A549 (cell line): Measurements from ENCODE around the gene IER2. TPM values are rescaled to one million over a fixed set of nuclear protein-coding genes. Genes with fewer than 3 reads are reported as not detected.

ENCODE experiments used
- ATAC-seq, 2 experiments: fragments of 200-7000 bp in 1 of 2; fragments of >200 bp in 1 of 2; cut with Nextera tagmentation in 1 of 2; cut with Tn5 transposase in 1 of 2; 3 replicates each; pipeline versions ENCODE4 v1.8.0 to v1.9.1; 2018 to 2020; ENCODE audit warnings: mild to moderate bottlenecking in 1 of 2, moderate library complexity in 1 of 2
- CTCF ChIA-PET: fragments of 300-600 bp; sonication (Branson Sonifier 250); formaldehyde crosslinking; extraction: SDS; loops from one replicate; lab custom pipeline; 2021; ENCODE audit warnings: antibody characterized with exemption, inconsistent platforms; lab: Yijun Ruan, JAX
- POLR2A ChIA-PET: fragments of 350-600 bp; formaldehyde crosslinking; extraction: SDS; loops from one replicate; lab custom pipeline; 2021; ENCODE audit warnings: antibody characterized with exemption, inconsistent platforms; lab: Yijun Ruan, JAX
- DNase-seq, 2 experiments: peaks; one replicate each; pipeline versions ENCODE4 v3.0.0 to v3.0.0-alpha.2; 2011 to 2016; ENCODE audit warnings: low read depth in 1 of 2, low spot score in 1 of 2
- FAIRE-seq: peaks from 2 replicates; lab custom pipeline; 2011; peaks lifted over from hg19 to GRCh38; lab: Jason Lieb, UNC
- H3K27ac ChIP-seq, 2 experiments: fragments of >200 bp; sonication (Bioruptor Twin); formaldehyde crosslinking; 3 replicates each; pipeline ENCODE4 v1.5.1; 2016 to 2017
- H3K4me1 ChIP-seq: fragments of >200 bp; sonication (Bioruptor Twin); formaldehyde crosslinking; 3 replicates; pipeline ENCODE4 v1.6.1; 2016
- H3K4me2 ChIP-seq: fragments of >200 bp; sonication (Bioruptor Twin); formaldehyde crosslinking; 3 replicates; pipeline ENCODE4 v1.6.1; 2016
- H3K4me3 ChIP-seq: fragments of >200 bp; sonication (Bioruptor Twin); formaldehyde crosslinking; 3 replicates; pipeline ENCODE4 v1.5.1; 2016
- H3K9me3 ChIP-seq: fragments of >200 bp; sonication (Bioruptor Twin); formaldehyde crosslinking; 3 replicates; pipeline ENCODE4 v1.6.1; 2016
- CBX8 ChIP-seq: fragments of 200-600 bp; sonication (generic); IDR thresholded peaks from 2 replicates; pipeline ENCODE4 v1.6.1; 2016
- EHMT2 ChIP-seq: fragments of 200-600 bp; sonication (generic); IDR thresholded peaks from 2 replicates; pipeline ENCODE4 v1.6.1; 2016; ENCODE audit warnings: antibody characterized with exemption, low read depth, mild to moderate bottlenecking, moderate library complexity
- EP300 ChIP-seq, 2 experiments: fragments of >200 bp; sonication (Bioruptor Twin); formaldehyde crosslinking; IDR thresholded peaks; 2 replicates in 1 of 2; 3 replicates in 1 of 2; pipeline ENCODE4 v1.6.1; 2016 to 2017
- ESRRA ChIP-seq: fragments of 150-350 bp; IDR thresholded peaks from 2 replicates; pipeline ENCODE4 v1.6.1; 2014; ENCODE audit warnings: mild to moderate bottlenecking, low read length, borderline replicate concordance
- FOSB ChIP-seq: fragments of 250-450 bp; sonication (Bioruptor Pico); IDR thresholded peaks from 2 replicates; pipeline ENCODE4 v1.5.0; 2020; ENCODE audit warnings: mild to moderate bottlenecking, moderate library complexity
- FOSL2 ChIP-seq, 2 experiments: fragments of 450-650 bp in 1 of 2; fragments of >200 bp in 1 of 2; sonication (Bioruptor Twin) in 1 of 2; formaldehyde crosslinking; IDR thresholded peaks; 2 replicates each; pipeline versions ENCODE4 v1.5.0 to v1.6.1; 2016 to 2020; ENCODE audit warnings: mild to moderate bottlenecking in 1 of 2, moderate library complexity in 1 of 2
- HDAC2 ChIP-seq: fragments of 200-600 bp; sonication (generic); IDR thresholded peaks from 2 replicates; pipeline ENCODE4 v1.6.1; 2016
- HOXB13 ChIP-seq: fragments of 250-450 bp; sonication (Bioruptor Pico); IDR thresholded peaks from 2 replicates; pipeline ENCODE4 v1.5.0; 2020; ENCODE audit warnings: low read depth, mild to moderate bottlenecking, moderate library complexity
- JUN ChIP-seq, 2 experiments: fragments of >200 bp; sonication (Bioruptor Twin); formaldehyde crosslinking; IDR thresholded peaks; 2 replicates in 1 of 2; 3 replicates in 1 of 2; pipeline ENCODE4 v1.6.1; 2016 to 2017
- JUNB ChIP-seq: fragments of >200 bp; sonication (Bioruptor Twin); formaldehyde crosslinking; IDR thresholded peaks from 2 replicates; pipeline ENCODE4 v1.6.1; 2016
- KDM1A ChIP-seq: fragments of 200-600 bp; sonication (generic); IDR thresholded peaks from 2 replicates; pipeline ENCODE4 v1.6.1; 2016; ENCODE audit warnings: low read depth, mild to moderate bottlenecking
- MAZ ChIP-seq: fragments of 150-350 bp; IDR thresholded peaks from 2 replicates; pipeline ENCODE4 v1.6.1; 2014; ENCODE audit warnings: antibody characterized with exemption, low read depth, low read length, borderline replicate concordance
- NFE2L2 ChIP-seq: fragments of 150-350 bp; conservative IDR thresholded peaks from 2 replicates; pipeline ENCODE4 v1.6.1; 2014; ENCODE audit warnings: low read length
- NPAS2 ChIP-seq: fragments of 250-450 bp; sonication (Bioruptor Pico); IDR thresholded peaks from 2 replicates; pipeline ENCODE4 v1.8.0; 2022; ENCODE audit warnings: mild to moderate bottlenecking, moderate library complexity, borderline replicate concordance
- NR3C1 ChIP-seq: fragments of >200 bp; sonication (Bioruptor Twin); formaldehyde crosslinking; IDR thresholded peaks from 3 replicates; pipeline ENCODE4 v1.6.1; 2017
- PHF8 ChIP-seq: fragments of 200-600 bp; sonication (generic); IDR thresholded peaks from 2 replicates; pipeline ENCODE4 v1.6.1; 2016; ENCODE audit warnings: low read depth, mild to moderate bottlenecking, antibody characterized with exemption, moderate library complexity, borderline replicate concordance
- RAD21 ChIP-seq, 2 experiments: fragments of >200 bp in 1 of 2; sonication (Bioruptor Twin) in 1 of 2; formaldehyde crosslinking in 1 of 2; IDR thresholded peaks in 1 of 2; conservative IDR thresholded peaks in 1 of 2; 2 replicates in 1 of 2; 3 replicates in 1 of 2; pipeline ENCODE4 v1.6.1; 2012 to 2018; ENCODE audit warnings: inconsistent platforms in 1 of 2
- SREBF2 ChIP-seq: fragments of 450-650 bp; IDR thresholded peaks from 2 replicates; pipeline ENCODE4 v1.6.1; 2014; ENCODE audit warnings: mild to moderate bottlenecking, moderate library complexity
- TFCP2L1 ChIP-seq: fragments of 250-450 bp; sonication (Bioruptor Pico); IDR thresholded peaks from 2 replicates; pipeline ENCODE4 v1.5.0; 2021; ENCODE audit warnings: mild to moderate bottlenecking
- TP53 ChIP-seq: fragments of 250-450 bp; sonication (Bioruptor Pico); IDR thresholded peaks from 2 replicates; pipeline ENCODE4 v1.5.0; 2021; ENCODE audit warnings: mild to moderate bottlenecking, moderate library complexity
- ZC3H11A ChIP-seq: fragments of 450-650 bp; IDR thresholded peaks from 2 replicates; pipeline ENCODE4 v1.6.1; 2014; ENCODE audit warnings: antibody characterized with exemption, mild to moderate bottlenecking
- ZFP36 ChIP-seq: fragments of 450-650 bp; IDR thresholded peaks from 2 replicates; pipeline ENCODE4 v1.6.1; 2014; ENCODE audit warnings: borderline replicate concordance; ENCODE audit not compliant: partially characterized antibody
- WGBS: methylation state at CpG from one replicate; pipeline ENCODE4 v1.1.6; 2017; ENCODE audit errors: missing lambda C conversion rate; 5-methylcytosine and 5-hydroxymethylcytosine counted together
- polyA plus RNA-seq, 4 experiments: library from polyadenylated mRNA; depleted of rRNA in 3 of 4; stranded (reverse); fragments of >200 nt; fragmentation: RNase III in 1 of 4; extraction: RNeasy Plus Mini Kit Qiagen cat#74134 plus additional on column Dnase treatment in 1 of 4; gene quantifications; 2 replicates in 3 of 4; 3 replicates in 1 of 4; pipeline ENCODE4 v1.2.3, GENCODE V29; 2011 to 2017
- TF ChIP-seq, protein P1 (sequence below): fragments of 200-600 bp; sonication (generic); IDR thresholded peaks from 2 replicates; pipeline ENCODE4 v1.6.1; 2016; ENCODE audit warnings: antibody characterized with exemption, mild to moderate bottlenecking, moderate library complexity
- TF ChIP-seq, protein P2 (sequence below): fragments of >200 bp; sonication (Bioruptor Twin); formaldehyde crosslinking; IDR thresholded peaks from 3 replicates; pipeline ENCODE4 v1.5.1; 2016
- TF ChIP-seq, protein P3 (sequence below): fragments of 450-650 bp; IDR thresholded peaks from 2 replicates; pipeline ENCODE4 v1.6.1; 2014; ENCODE audit warnings: antibody characterized with exemption
- TF ChIP-seq, protein P4 (sequence below): fragments of 250-450 bp; sonication (Bioruptor Pico); IDR thresholded peaks from 2 replicates; pipeline ENCODE4 v1.5.0; 2021; ENCODE audit warnings: mild to moderate bottlenecking, moderate library complexity, borderline replicate concordance

Gene IER2
- polyA plus RNA-seq, 2 of the 4 experiments (the other 2 are of a cell fraction): 39.9 to 75.7 TPM

DNA sequence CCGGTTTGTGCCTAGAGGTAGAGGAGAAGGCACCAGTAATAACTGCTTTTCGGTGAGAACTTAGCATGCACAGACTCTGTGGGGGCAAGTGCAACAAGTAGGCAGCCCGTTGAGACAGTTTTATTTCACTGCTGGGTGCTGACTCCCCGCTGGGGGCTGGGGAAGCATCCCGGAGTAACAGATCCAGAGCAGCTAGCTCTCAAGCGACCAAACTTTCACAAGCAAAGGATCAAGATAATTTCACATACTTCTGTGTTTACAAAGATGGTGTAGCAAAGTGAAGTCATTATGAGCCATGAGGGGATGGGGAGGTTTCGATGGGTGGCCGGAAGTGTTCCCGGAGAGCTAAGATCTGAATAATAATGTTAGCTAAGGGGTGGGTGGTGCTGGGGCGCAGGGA is 29.4 kb upstream of the IER2 start:
- no peak overlapping the region for H3K4me3 ChIP-seq
- ATAC-seq: no peak
- WGBS: 89% methylated on average over 8 of the region's 10 CpGs
- H3K4me1 ChIP-seq: peaks cover 16% of the 10 kb centered on the region
- no peak for DNase-seq
- POLR2A ChIA-PET: no interaction called here
- H3K4me2 ChIP-seq: no peak overlapping the region
- H3K9me3 ChIP-seq: no peaks in the 10 kb centered on the region
- CTCF ChIA-PET: interaction anchor here (1.2 to 2.5 kb wide), 4 partner anchors 27 to 155 kb away, joined by 3 to 10 read pairs (median 4); partner anchors contain the start of genes IER2 and STX10
- no peak overlapping the region for H3K27ac ChIP-seq
- FAIRE-seq: no peak
- no peak for TF ChIP-seq RAD21 (conservative IDR thresholded peaks at IDR 0.05 in 1 of 2, IDR thresholded peaks at IDR 0.05 in 1 of 2)
- no peak for TF ChIP-seq EHMT2
- TF ChIP-seq EP300 (IDR thresholded peaks at IDR 0.05): no peak
- no peak for TF ChIP-seq SREBF2
- no peak for TF ChIP-seq NR3C1
- TF ChIP-seq FOSL2 (IDR thresholded peaks at IDR 0.05): no peak
- TF ChIP-seq FOSL2 (CRISPR knock-in tag; IDR thresholded peaks at IDR 0.05): no peak
- TF ChIP-seq TFCP2L1 (CRISPR knock-in tag): no peak
- TF ChIP-seq, protein P1, sequence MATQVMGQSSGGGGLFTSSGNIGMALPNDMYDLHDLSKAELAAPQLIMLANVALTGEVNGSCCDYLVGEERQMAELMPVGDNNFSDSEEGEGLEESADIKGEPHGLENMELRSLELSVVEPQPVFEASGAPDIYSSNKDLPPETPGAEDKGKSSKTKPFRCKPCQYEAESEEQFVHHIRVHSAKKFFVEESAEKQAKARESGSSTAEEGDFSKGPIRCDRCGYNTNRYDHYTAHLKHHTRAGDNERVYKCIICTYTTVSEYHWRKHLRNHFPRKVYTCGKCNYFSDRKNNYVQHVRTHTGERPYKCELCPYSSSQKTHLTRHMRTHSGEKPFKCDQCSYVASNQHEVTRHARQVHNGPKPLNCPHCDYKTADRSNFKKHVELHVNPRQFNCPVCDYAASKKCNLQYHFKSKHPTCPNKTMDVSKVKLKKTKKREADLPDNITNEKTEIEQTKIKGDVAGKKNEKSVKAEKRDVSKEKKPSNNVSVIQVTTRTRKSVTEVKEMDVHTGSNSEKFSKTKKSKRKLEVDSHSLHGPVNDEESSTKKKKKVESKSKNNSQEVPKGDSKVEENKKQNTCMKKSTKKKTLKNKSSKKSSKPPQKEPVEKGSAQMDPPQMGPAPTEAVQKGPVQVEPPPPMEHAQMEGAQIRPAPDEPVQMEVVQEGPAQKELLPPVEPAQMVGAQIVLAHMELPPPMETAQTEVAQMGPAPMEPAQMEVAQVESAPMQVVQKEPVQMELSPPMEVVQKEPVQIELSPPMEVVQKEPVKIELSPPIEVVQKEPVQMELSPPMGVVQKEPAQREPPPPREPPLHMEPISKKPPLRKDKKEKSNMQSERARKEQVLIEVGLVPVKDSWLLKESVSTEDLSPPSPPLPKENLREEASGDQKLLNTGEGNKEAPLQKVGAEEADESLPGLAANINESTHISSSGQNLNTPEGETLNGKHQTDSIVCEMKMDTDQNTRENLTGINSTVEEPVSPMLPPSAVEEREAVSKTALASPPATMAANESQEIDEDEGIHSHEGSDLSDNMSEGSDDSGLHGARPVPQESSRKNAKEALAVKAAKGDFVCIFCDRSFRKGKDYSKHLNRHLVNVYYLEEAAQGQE: no peak
- TF ChIP-seq KDM1A: no peak
- no peak for TF ChIP-seq ZC3H11A
- TF ChIP-seq, protein P2, sequence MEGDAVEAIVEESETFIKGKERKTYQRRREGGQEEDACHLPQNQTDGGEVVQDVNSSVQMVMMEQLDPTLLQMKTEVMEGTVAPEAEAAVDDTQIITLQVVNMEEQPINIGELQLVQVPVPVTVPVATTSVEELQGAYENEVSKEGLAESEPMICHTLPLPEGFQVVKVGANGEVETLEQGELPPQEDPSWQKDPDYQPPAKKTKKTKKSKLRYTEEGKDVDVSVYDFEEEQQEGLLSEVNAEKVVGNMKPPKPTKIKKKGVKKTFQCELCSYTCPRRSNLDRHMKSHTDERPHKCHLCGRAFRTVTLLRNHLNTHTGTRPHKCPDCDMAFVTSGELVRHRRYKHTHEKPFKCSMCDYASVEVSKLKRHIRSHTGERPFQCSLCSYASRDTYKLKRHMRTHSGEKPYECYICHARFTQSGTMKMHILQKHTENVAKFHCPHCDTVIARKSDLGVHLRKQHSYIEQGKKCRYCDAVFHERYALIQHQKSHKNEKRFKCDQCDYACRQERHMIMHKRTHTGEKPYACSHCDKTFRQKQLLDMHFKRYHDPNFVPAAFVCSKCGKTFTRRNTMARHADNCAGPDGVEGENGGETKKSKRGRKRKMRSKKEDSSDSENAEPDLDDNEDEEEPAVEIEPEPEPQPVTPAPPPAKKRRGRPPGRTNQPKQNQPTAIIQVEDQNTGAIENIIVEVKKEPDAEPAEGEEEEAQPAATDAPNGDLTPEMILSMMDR: no peak
- TF ChIP-seq, protein P3, sequence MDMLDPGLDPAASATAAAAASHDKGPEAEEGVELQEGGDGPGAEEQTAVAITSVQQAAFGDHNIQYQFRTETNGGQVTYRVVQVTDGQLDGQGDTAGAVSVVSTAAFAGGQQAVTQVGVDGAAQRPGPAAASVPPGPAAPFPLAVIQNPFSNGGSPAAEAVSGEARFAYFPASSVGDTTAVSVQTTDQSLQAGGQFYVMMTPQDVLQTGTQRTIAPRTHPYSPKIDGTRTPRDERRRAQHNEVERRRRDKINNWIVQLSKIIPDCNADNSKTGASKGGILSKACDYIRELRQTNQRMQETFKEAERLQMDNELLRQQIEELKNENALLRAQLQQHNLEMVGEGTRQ: no peak
- no peak for TF ChIP-seq JUN (IDR thresholded peaks at IDR 0.05)
- TF ChIP-seq NFE2L2: no peak
- no peak for TF ChIP-seq NPAS2 (CRISPR knock-in tag)
- TF ChIP-seq JUNB: no peak
- TF ChIP-seq, all 56 proteins: peak for 0

DNA sequence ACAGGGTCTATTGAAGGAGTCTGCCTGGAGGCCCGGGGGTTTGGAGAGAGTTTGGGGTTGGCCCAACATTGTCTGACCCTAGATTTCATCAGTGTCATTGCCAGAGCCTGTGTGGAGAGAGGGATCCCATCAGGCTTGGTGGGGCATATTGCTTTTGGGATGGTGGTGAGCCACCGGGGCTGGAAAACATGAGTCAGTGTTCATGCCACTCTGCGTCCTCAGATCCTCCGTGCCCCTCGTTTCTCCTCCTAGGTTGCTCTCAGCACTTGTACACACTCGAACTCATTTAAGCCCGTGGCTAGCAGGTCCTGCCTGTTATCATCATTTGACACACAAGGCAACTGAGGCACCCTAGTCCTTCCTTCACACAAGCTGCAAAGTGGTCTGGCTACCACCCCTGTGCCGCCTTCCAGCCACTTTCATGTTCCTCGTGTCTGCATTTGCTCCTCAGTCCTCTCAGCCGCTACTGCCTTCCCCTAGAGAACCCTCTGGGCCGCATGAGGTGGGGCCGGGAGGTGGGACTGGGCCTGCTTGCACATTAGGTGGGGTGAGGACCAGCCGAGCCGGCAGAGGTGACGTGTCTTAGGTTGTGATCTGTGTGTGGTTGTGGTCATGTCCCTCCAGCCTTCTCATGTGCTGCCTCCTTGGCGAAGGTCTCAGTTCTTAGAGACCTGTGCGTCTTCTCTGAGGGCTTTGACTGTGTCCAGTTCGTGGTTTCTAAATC is 28.5 kb upstream of the IER2 start:
- Histone ChIP-seq H3K27ac (no peak overlapping the region), H3K4me3 (no peak overlapping the region), H3K4me1 (peaks cover 16% of the 10 kb centered on the region), H3K9me3 (no peaks in the 10 kb centered on the region), H3K4me2 (no peak overlapping the region)
- CTCF ChIA-PET: interaction anchor here (1.2 to 1.4 kb wide), 2 partner anchors 144 to 156 kb away, joined by 3 to 4 read pairs; no protein-coding TSS in a partner anchor
- no peak for TF ChIP-seq MAZ
- TF ChIP-seq, protein P4, sequence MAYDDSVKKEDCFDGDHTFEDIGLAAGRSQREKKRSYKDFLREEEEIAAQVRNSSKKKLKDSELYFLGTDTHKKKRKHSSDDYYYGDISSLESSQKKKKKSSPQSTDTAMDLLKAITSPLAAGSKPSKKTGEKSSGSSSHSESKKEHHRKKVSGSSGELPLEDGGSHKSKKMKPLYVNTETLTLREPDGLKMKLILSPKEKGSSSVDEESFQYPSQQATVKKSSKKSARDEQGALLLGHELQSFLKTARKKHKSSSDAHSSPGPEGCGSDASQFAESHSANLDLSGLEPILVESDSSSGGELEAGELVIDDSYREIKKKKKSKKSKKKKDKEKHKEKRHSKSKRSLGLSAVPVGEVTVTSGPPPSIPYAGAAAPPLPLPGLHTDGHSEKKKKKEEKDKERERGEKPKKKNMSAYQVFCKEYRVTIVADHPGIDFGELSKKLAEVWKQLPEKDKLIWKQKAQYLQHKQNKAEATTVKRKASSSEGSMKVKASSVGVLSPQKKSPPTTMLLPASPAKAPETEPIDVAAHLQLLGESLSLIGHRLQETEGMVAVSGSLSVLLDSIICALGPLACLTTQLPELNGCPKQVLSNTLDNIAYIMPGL (CRISPR knock-in tag): no peak
- TF ChIP-seq ESRRA: no peak
- no peak for TF ChIP-seq TP53 (CRISPR knock-in tag)
- TF ChIP-seq NFE2L2: no peak
- no peak for TF ChIP-seq HOXB13 (CRISPR knock-in tag)
- no peak for TF ChIP-seq CBX8
- TF ChIP-seq EP300 (IDR thresholded peaks at IDR 0.05): no peak
- TF ChIP-seq PHF8: no peak
- TF ChIP-seq ZFP36: no peak
- no peak for TF ChIP-seq NR3C1
- TF ChIP-seq, protein P2: no peak
- TF ChIP-seq FOSB: no peak
- no peak for TF ChIP-seq HDAC2
- FAIRE-seq: no peak
- WGBS: 91% methylated on average over 18 of the region's 18 CpGs
- POLR2A ChIA-PET: no interaction called here
- DNase-seq: no peak
- no peak for ATAC-seq
